HG03064 (cell line): ENCODE results near the gene ABCA4.

Source experiments
- ATAC-seq: cut with Tn5 transposase; IDR thresholded peaks from one replicate; pipeline ENCODE4 v1.9.1; 2021; ENCODE audit warnings: low read depth; ENCODE audit not compliant: unreplicated experiment

The ABCA4 gene

DNA sequence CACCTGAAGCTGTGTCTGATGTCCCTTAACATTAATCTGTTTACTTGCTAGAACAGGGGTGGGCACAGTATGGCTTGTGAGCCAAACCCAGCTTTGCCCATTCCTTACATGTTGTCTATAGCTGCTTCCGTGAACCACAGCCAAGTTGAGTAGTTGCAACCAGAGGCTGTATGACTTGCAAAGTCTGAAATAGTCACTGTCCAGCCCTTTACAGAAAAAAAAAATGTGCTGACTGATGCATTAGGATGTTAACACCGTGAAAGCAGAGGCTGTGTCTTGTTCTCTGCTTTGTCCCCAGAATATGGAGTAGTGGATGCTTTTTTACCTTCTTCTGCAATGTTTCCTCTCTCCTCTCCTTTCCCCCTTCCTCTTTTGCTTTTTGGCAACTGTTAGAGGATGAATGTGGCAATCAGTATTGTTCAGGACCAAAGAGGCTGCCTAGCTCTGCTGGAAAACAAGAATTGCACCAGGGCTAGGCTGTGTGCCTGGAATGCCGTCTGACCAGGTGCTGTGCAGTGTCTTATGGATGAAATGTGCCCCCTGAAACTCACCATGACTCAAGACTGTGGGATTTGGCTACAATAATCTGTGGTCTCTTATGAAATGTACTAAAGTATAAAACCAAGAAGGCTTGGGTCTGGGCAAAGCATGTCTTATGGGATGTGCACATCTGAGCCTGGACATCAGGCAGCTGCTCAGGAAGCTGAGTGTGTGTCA lies 132.2 kb downstream of the ABCA4 start:
- no peak for ATAC-seq

DNA sequence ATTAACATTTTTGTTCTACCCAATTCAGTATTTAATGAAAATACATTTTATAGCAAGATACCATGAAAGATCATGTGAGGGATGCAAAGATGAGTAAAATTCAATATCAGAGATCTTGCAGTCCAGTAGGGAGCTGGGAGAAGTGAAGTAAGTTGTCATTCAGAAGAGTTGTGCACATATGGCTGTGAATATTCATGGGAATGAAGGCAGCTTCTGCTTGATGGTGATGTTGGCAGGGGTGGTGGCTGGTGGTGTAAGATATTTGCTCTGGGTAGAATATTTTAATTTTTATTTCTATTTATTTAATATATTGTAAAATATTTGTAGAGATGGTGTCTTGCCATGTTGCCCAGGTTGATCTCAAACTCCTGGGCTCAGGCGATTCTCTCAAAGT lies 139.7 kb downstream of the ABCA4 start:
- ATAC-seq, result no peak

DNA sequence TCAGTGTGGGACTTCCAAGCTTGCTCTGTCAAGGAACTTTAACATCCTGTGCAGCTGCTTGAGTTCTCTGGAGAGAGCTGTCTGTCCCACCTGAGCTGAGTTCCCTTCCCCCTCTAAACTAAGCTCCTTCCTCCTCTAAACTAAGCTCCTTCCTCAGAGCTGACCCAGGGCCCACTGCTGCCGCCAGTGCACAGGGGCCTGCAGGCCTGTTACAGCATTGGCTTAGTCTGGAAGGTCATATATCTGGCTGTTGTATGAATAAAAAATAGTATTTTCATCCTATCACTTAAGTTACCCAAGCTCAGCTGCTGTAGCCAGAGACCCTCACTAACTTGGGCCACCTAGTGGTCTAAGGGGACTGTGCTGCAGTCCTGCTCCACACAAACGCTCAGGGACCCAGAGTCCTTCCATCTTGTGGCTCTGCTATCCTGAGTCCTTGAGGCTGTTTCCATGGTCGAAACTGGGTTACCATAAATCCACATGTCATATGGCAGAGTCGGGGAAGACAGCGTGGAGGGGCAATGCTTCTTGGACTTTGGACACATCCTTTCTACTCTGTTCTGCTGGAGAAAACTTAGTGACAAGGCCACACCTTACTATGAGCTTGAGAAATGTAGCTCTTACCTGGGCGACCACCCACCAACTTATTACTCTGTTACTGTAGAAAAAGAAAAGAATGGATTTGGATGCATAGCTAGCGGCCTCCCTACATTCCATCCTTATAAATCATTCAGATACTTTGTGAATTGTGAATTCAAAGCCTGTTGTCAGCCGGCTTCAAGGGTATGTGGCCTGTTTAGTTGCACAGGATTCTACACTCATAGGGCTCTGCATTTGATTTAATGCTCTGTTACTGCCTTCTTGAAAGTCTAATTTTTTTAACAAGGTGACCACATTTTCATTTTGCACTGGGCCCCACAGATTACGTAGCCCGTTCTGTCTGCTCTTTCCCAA lies 140.4 kb downstream of the ABCA4 start:
- no peak for ATAC-seq

- ATAC-seq, result no peak
These were observed 141.1 kb downstream of the ABCA4 start for GRCh38 chr1:93979718-93980319.

- ATAC-seq, result no peak
These were observed 141.8 kb downstream of the ABCA4 start for GRCh38 chr1:93979040-93979717.

GRCh38 chr1:93977598-93977945 lies 143.4 kb downstream of the ABCA4 start:
- no peak for ATAC-seq

DNA sequence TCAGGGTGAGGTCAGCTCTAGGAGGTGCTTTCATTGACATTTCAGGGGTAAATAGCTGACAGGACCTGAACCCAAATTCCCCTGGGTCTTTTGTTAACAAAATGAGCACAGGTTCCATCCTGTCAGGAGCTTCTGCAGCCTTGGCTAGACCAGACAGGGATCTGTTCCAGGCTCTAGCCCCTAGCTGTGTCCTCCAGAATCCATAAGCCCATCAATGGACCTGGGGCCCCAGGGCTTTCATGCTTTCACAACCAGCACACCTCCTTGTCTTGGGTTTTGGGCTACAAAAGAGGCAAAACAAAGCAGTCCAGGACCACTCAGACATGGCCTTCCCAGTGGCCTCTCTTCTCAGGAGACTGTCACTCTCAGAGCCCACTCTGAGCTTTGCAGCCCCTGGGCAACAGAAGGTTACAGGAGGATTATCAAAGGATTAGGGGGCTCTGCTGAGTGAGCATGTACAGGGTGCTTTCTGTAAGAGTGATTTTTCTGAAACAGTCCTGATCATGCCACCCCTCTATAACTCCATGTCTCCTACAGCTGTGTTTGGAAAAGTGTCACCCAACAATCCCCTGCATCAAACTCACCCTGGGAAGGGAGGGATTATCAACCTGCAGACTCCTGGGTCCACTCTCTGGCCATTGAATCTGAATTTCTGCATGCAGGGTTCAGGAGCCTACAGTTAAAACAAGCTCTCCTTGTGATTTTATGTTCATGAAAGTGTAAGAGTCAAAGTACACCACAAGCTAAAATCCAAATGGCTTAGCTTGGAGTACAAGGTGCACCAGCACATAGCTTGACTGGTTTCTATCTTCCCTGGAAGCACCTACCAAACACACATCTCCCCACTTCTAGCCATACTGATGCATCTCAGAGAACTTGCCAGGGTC lies 144.0 kb downstream of the ABCA4 start:
- no peak for ATAC-seq

GRCh38 chr1:93976291-93976690 lies 144.7 kb downstream of the ABCA4 start:
- ATAC-seq, result no peak

GRCh38 chr1:93972341-93972740 lies 148.6 kb downstream of the ABCA4 start:
- no peak for ATAC-seq

DNA sequence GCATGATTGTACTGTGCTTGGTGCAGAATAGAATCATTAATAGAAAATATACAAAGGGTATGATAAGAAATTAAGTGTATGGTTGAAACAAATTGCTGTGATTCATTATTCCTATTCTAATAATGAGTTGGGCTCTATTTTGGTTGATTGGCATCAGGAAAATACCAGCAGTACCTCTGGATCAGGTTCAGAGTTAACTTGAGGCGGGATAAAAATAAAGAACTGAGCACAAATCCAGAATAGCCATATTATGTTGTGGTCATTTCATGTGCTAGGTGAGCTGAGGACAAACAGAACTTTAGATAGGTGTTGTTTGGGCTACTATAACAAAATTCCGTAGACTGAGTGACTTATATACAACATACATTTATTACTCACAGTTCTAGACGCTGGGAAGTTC lies 151.1 kb downstream of the ABCA4 start:
- no peak for ATAC-seq

- no peak for ATAC-seq
These were observed 151.6 kb downstream of the ABCA4 start for GRCh38 chr1:93969371-93969770.

DNA sequence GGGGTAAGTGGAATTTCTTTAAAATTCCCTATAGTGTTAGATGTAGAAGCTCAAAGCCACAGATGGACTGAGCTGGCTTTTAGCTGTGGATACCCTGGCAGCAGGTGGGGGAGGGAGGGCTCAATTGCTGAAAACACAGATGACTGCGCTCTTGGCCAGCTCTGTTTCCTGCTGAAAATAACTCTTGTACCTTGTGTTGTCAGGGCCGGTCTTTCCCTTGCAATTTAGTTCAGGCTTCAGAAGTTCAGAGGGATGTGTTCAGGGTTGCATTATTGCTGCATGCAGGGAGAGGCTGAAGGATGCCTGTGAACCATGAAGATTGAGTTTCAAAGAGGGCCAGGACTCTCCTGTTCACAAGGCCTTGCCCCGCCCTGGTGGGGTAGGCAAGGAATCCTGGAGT lies 153.6 kb downstream of the ABCA4 start:
- ATAC-seq, result no peak

DNA sequence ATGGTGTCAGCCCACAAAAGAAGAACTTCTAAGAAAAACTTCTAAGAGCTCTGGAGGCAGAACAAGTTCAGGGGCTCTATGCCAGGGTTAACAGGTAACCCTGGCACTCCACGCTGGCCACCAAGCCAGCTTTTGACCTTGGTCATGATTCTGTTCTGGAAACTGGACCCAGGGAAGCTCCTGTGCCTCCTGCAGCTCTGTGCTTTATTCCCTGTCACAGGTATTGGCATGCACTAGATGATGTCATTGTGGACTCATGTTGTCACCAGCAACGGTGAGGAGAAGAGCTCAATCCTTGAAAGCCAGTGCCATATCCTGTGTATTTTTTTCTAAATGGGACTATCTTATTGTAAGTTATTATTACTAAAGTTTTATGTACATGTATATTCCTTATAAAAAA lies 155.1 kb downstream of the ABCA4 start:
- no peak for ATAC-seq

GRCh38 chr1:93965256-93965655 lies 155.7 kb downstream of the ABCA4 start:
- no peak for ATAC-seq

DNA sequence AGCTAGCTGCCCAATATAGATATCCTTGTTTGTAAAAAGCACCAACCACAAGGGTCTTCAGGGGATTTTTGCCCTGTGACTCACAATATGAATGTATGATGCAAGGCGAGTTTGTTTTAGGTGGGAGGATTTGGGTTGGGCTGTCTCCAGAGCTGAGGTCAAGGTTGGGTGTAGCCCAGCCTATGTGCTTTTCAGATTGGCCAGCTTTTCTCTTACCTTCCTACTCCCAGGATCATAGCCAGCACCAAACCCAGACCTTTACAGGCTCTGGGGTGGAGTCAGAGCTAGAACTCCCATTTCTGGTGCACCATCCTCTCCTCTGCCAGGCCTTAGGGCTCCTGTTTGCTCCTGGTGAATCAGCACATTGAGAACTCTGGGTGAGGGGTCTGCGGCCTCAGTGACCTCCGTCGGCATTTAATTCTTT lies 156.2 kb downstream of the ABCA4 start:
- no peak for ATAC-seq

DNA sequence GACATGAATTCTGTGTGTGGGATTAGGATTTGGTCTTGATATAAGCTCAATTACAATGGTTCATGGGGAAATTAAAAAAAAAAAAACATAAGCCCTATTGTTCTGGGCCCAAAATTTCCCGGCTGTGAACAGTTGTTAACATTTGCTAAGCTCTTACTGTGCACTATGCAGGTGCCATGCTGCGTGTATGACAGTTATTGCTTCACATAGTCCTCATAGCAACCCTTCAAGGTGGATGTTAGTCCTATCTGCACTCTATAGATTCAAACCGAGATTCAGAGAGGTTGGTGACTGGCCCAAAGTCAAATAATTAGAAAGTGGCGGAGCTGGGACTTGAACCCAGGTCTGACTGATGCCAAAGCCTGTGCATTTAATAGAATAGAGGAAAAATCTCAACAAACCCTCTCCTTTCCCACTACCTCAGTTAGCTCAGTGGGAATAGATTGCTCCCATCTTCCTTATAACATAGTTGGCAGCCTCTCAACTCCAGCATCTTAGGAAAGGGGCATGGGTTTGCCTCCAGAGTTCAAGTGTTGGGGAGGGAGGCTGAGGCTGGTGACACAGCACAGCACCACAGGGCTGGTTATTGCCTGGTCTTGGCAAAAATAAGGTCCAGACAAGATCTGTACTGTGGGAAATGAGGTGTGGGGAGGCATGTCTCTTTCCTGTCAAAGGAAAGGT lies 156.7 kb downstream of the ABCA4 start:
- no peak for ATAC-seq

DNA sequence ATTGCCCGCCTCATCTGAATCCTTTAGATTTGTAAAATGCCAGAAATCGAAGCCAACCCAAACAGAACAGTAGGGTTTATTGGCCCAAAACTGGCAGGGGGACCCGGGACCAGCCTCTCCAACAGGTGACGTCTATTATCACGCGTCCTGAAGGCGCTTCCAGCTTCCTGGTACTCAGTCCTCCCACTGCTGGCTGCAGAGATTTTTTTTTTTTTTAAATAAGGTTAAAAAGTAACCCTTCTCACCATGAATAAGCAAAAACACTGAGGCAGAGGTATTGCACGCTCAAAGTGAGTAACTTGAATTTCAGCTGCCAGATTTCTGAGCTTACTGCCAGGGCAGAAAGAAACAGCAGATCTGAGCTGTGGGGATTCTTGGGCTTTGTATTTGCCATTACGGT lies 157.4 kb downstream of the ABCA4 start:
- no peak for ATAC-seq

GRCh38 chr1:93961906-93962305 lies 159.0 kb downstream of the ABCA4 start:
- ATAC-seq, result no peak

GRCh38 chr1:93961443-93961842 lies 159.5 kb downstream of the ABCA4 start:
- no peak for ATAC-seq
